K562 (cell line): ENCODE results near the gene INTS1. TPM values are rescaled to one million over a fixed set of nuclear protein-coding genes. Genes with fewer than 3 reads are reported as not detected.
A peak's percentile ranks its signal among the peaks of the same experiment; 100 is the strongest.

Source experiments
- ATAC-seq: fragments of 200-7000 bp; cut with Tn5 transposase; 3 replicates; pipeline ENCODE4 v1.9.1; 2020; ENCODE audit warnings: moderate library complexity
- BruUV-seq: library from RNA; stranded (reverse); fragments of 400-500 nt; replicated peaks from 2 replicates; lab custom pipeline; 2021; lab: Mats Ljungman, UMichigan
- CTCF ChIA-PET: fragments of 300-600 bp; formaldehyde crosslinking; extraction: SDS; loops from one replicate; lab custom pipeline; 2021; ENCODE audit warnings: low intra/inter-chr PET ratio; lab: Yijun Ruan, JAX
- POLR2A ChIA-PET: fragments of 300-600, 350-650 bp; sonication (Branson Sonifier 250); formaldehyde crosslinking; extraction: SDS; loops from one replicate; lab custom pipeline; 2021; ENCODE audit warnings: antibody characterized with exemption, inconsistent platforms; lab: Yijun Ruan, JAX
- DNase-seq, 4 experiments: peaks; one replicate each; pipeline versions ENCODE4 v3.0.0 to v3.0.0-alpha.2; 2011 to 2018; ENCODE audit warnings: low spot score in 3 of 4, mixed read lengths in 3 of 4; ENCODE audit errors: extremely low read depth in 1 of 4
- FAIRE-seq: peaks from 2 replicates; lab custom pipeline; 2011; peaks lifted over from hg19 to GRCh38; lab: Jason Lieb, UNC
- H2AFZ ChIP-seq: 2 replicates; pipeline ENCODE4 v1.6.0; 2011; ENCODE audit warnings: low read depth, low read length, control low read depth, inconsistent platforms
- H3K27ac ChIP-seq: fragments of 200-600 bp; 3 replicates; pipeline ENCODE4 v1.8.0; 2011; ENCODE audit warnings: low read depth, mild to moderate bottlenecking, control low read depth, inconsistent platforms, low read length, moderate library complexity, mixed read lengths; ENCODE audit errors: extremely low read depth
- H3K27me3 ChIP-seq, 2 experiments: fragments of 300-600 bp in 1 of 2; 2 replicates in 1 of 2; 3 replicates in 1 of 2; pipeline versions ENCODE4 v1.6.0 to v1.8.0; 2011; ENCODE audit warnings: inconsistent platforms in 2 of 2, low read length in 2 of 2, mild to moderate bottlenecking in 1 of 2, mixed read lengths in 1 of 2, moderate library complexity in 1 of 2; ENCODE audit not compliant: control insufficient read depth in 2 of 2, insufficient read depth in 2 of 2
- H3K36me3 ChIP-seq: fragments of 300-600 bp; 3 replicates; pipeline ENCODE4 v1.8.0; 2011; ENCODE audit warnings: mild to moderate bottlenecking, low read length, inconsistent platforms; ENCODE audit not compliant: control insufficient read depth, insufficient read depth
- H3K4me1 ChIP-seq, 2 experiments: fragments of 200-600 bp in 1 of 2; replicated peaks in 1 of 2; 2 replicates in 1 of 2; 3 replicates in 1 of 2; pipeline versions ENCODE4 v1.5.1 to v1.8.0; 2011; ENCODE audit warnings: inconsistent platforms in 2 of 2, low read length in 2 of 2, mild to moderate bottlenecking in 1 of 2, mixed read lengths in 1 of 2, moderate library complexity in 1 of 2; ENCODE audit not compliant: control insufficient read depth in 2 of 2, insufficient read depth in 2 of 2
- H3K4me2 ChIP-seq: 2 replicates; pipeline ENCODE4 v1.6.1; 2011; ENCODE audit warnings: low read length, control low read depth, inconsistent platforms, mixed read lengths; ENCODE audit not compliant: insufficient read depth
- H3K4me3 ChIP-seq: fragments of 200-600 bp; sonication (generic), shearing (Covaris generic); 2 replicates; pipeline ENCODE4 v1.5.1; 2016; ENCODE audit warnings: control low read depth, inconsistent platforms
- H3K79me2 ChIP-seq: fragments of 200-600 bp; 3 replicates; pipeline ENCODE4 v1.8.0; 2011; ENCODE audit warnings: low read length, inconsistent platforms; ENCODE audit not compliant: control insufficient read depth, insufficient read depth
- H3K9ac ChIP-seq, 2 experiments: 2 replicates each; pipeline versions ENCODE4 v1.6.0 to v1.6.1; 2011; ENCODE audit warnings: low read depth in 2 of 2, low read length in 2 of 2, control low read depth in 1 of 2, inconsistent platforms in 1 of 2, mild to moderate bottlenecking in 1 of 2, mixed read lengths in 1 of 2; ENCODE audit not compliant: insufficient read depth in 1 of 2
- H3K9me1 ChIP-seq: one replicate; pipeline ENCODE4 v1.6.0; 2011; ENCODE audit warnings: inconsistent platforms, mild to moderate bottlenecking, low read length, moderate library complexity; ENCODE audit not compliant: control insufficient read depth, insufficient read depth
- H3K9me3 ChIP-seq: replicated peaks from 2 replicates; pipeline ENCODE4 v1.5.1; 2011; ENCODE audit warnings: low read depth, low read length, inconsistent platforms; ENCODE audit not compliant: control insufficient read depth, insufficient read depth
- H4K20me1 ChIP-seq: replicated peaks from 2 replicates; pipeline ENCODE4 v1.6.1; 2011; ENCODE audit warnings: low read length, inconsistent platforms, mixed read lengths; ENCODE audit not compliant: control insufficient read depth, insufficient read depth
- ATF3 ChIP-seq, 2 experiments: fragments of 450-650 bp in 1 of 2; sonication (generic) in 1 of 2; formaldehyde crosslinking in 1 of 2; IDR thresholded peaks in 1 of 2; conservative IDR thresholded peaks in 1 of 2; 2 replicates each; pipeline versions ENCODE4 v1.6.1 to v1.8.1; 2016 to 2023; ENCODE audit warnings: mild to moderate bottlenecking in 2 of 2, moderate library complexity in 2 of 2, inconsistent platforms in 1 of 2, missing genetic modification reagents in 1 of 2
- BHLHE40 ChIP-seq: IDR thresholded peaks from 2 replicates; pipeline ENCODE4 v1.6.1; 2011; ENCODE audit warnings: low read length, improper control_type of control experiment
- CTBP1 ChIP-seq: fragments of 450-650 bp; IDR thresholded peaks from 2 replicates; pipeline ENCODE4 v1.6.1; 2016; ENCODE audit warnings: borderline replicate concordance
- FOXK2 ChIP-seq, 2 experiments: fragments of 450-650 bp; IDR thresholded peaks in 1 of 2; conservative IDR thresholded peaks in 1 of 2; 2 replicates each; pipeline ENCODE4 v1.6.1; 2016; ENCODE audit warnings: low read depth in 2 of 2, mild to moderate bottlenecking in 1 of 2
- GATAD2B ChIP-seq: fragments of 450-650 bp; IDR thresholded peaks from 2 replicates; pipeline ENCODE4 v1.6.1; 2017; ENCODE audit warnings: mild to moderate bottlenecking, borderline replicate concordance
- JUND ChIP-seq, 2 experiments: IDR thresholded peaks; 2 replicates in 1 of 2; 3 replicates in 1 of 2; pipeline ENCODE4 v1.6.1; 2011; ENCODE audit warnings: borderline replicate concordance in 2 of 2, low read depth in 2 of 2, low read length in 2 of 2, improper control_type of control experiment in 1 of 2, missing biosample characterization in 1 of 2, missing genetic modification characterization in 1 of 2, missing genetic modification reagents in 1 of 2
- MAZ ChIP-seq, 2 experiments: fragments of 450-650 bp in 1 of 2; sonication (generic) in 1 of 2; formaldehyde crosslinking; IDR thresholded peaks in 1 of 2; conservative IDR thresholded peaks in 1 of 2; 2 replicates each; pipeline versions ENCODE4 v1.4.0 to v1.5.0; 2020; ENCODE audit warnings: mild to moderate bottlenecking in 1 of 2, missing genetic modification reagents in 1 of 2
- MYNN ChIP-seq, 2 experiments: sonication (generic); formaldehyde crosslinking in 1 of 2; IDR thresholded peaks; 2 replicates each; pipeline versions ENCODE4 v1.5.0 to v1.6.1; 2016 to 2020; ENCODE audit warnings: antibody characterized with exemption in 1 of 2, missing genetic modification reagents in 1 of 2
- POLR2G ChIP-seq: fragments of 200-400 bp; formaldehyde crosslinking; IDR thresholded peaks from 2 replicates; pipeline ENCODE4 v1.6.1; 2017; ENCODE audit warnings: low read depth, mild to moderate bottlenecking, antibody characterized with exemption, low read length, moderate library complexity
- SAFB ChIP-seq: fragments of 200-400 bp; formaldehyde crosslinking; IDR thresholded peaks from 2 replicates; pipeline ENCODE4 v1.6.1; 2017; ENCODE audit warnings: low read depth, low read length, borderline replicate concordance
- SMARCC2 ChIP-seq: fragments of 450-650 bp; IDR thresholded peaks from 2 replicates; pipeline ENCODE4 v1.6.1; 2017; ENCODE audit warnings: antibody characterized with exemption, moderate library complexity, mild to moderate bottlenecking, low read depth
- SMARCE1 ChIP-seq: fragments of 450-650 bp; IDR thresholded peaks from 2 replicates; pipeline ENCODE4 v1.7.1; 2016; ENCODE audit warnings: mild to moderate bottlenecking
- TAF15 ChIP-seq: fragments of 200-400 bp; formaldehyde crosslinking; IDR thresholded peaks from 2 replicates; pipeline ENCODE4 v1.6.1; 2017; ENCODE audit warnings: mild to moderate bottlenecking, low read depth, low read length, moderate library complexity
- TAF9B ChIP-seq: fragments of 450-650 bp; IDR thresholded peaks from 2 replicates; pipeline ENCODE4 v1.6.1; 2018; ENCODE audit warnings: mild to moderate bottlenecking; ENCODE audit not compliant: partially characterized antibody
- TCF3 ChIP-seq: sonication (generic); formaldehyde crosslinking; IDR thresholded peaks from 2 replicates; pipeline ENCODE4 v1.4.0; 2020; ENCODE audit warnings: mild to moderate bottlenecking, missing genetic modification reagents
- TEAD2 ChIP-seq: fragments of 450-650 bp; IDR thresholded peaks from 2 replicates; pipeline ENCODE4 v1.6.1; 2016; ENCODE audit warnings: missing genetic modification characterization, control low read depth, missing compliant biosample characterization
- ZNF253 ChIP-seq: fragments of 250-450 bp; sonication (Bioruptor Pico); conservative IDR thresholded peaks from 2 replicates; pipeline ENCODE4 v1.6.1; 2021; ENCODE audit warnings: mild to moderate bottlenecking
- ZNF785 ChIP-seq: fragments of 250-450 bp; sonication (Bioruptor Pico); IDR thresholded peaks from 2 replicates; pipeline ENCODE4 v1.4.0; 2020; ENCODE audit warnings: mild to moderate bottlenecking
- WGBS: fragments of 100-300 bp; shearing (Covaris generic); methylation state at CpG from one replicate; pipeline ENCODE4 v1.1.6; 2016; ENCODE audit warnings: low coverage, mixed read lengths; ENCODE audit not compliant: insufficient coverage; ENCODE audit errors: missing lambda C conversion rate; 5-methylcytosine and 5-hydroxymethylcytosine counted together
- in situ Hi-C: fragments of 300-500 bp; cut with MboI; formaldehyde crosslinking; loops from 4 replicates; pipeline ENCODE4 v1.15.0; 2018; ENCODE audit warnings: inconsistent platforms, mixed read lengths
- intact Hi-C: fragments of 100-400 bp; cut with micrococcal nuclease; formaldehyde crosslinking; loops from 2 replicates; pipeline ENCODE4 v1.14.2; 2022
- polyA plus RNA-seq, 8 experiments: library from polyadenylated mRNA; depleted of rRNA in 4 of 8; stranded (reverse) in 5 of 8; unstranded in 3 of 8; fragments of >200 nt; fragmentation: Nextera tagmentation in 2 of 8; fragmentation: Illumina TruSeq in 1 of 8; extraction: Ambion mirVana in 2 of 8; extraction: Trizol in 1 of 8; gene quantifications; 2 replicates each; pipeline versions ENCODE4 v1.2.1 to v1.2.3, GENCODE V29; 2011 to 2014; ENCODE audit warnings: inconsistent platforms in 1 of 8, missing spikeins in 1 of 8
- total RNA-seq, 7 experiments: library from RNA; depleted of rRNA in 6 of 7; stranded (reverse); fragments of >200 nt in 6 of 7; fragmentation: Illumina TruSeq in 2 of 7; extraction: Trizol in 2 of 7; gene quantifications; 2 replicates each; pipeline versions ENCODE4 v1.2.1 to v1.2.3, GENCODE V29; 2011 to 2021; ENCODE audit warnings: low replicate concordance in 1 of 7

Gene INTS1
- total and polyA plus RNA-seq, 9 of the 15 experiments (the other 6 are each of a cell fraction or from before 2014, with no cell fraction given), result 0.34 to 119 (median 18.5) TPM

GRCh38 chr7:1536743-1537534, 32.8 kb upstream of the INTS1 start:
- H3K9me3 ChIP-seq, result no peaks in the 10 kb centered on the region
- ChIA-PET CTCF (interaction anchor here (1.7 kb wide), 1 partner anchor 34 kb away, joined by 4 read pairs; the partner anchor contains the start of gene INTS1), POLR2A (interaction anchor here (0.7 to 1.4 kb wide), 2 partner anchors 12 kb away, joined by 3 to 6 read pairs; no protein-coding TSS in a partner anchor)
- no TSS peak for BruUV-seq
- FAIRE-seq, result peak; percentile 81
- H3K4me3 ChIP-seq, result no peak overlapping the region
- peaks cover 38 to 87% of the 10 kb centered on the region in 2 experiments for H3K4me1 ChIP-seq
- H3K27ac ChIP-seq, result peak overlapping the region; percentile 25; the same call in 2 of the 3 replicates
- H3K9me1 ChIP-seq, result peaks cover 14% of the 10 kb centered on the region
- 47% methylated on average over 26 of the region's 52 CpGs for WGBS
- in situ Hi-C loops (no loop called here), intact Hi-C loops (no loop called here)
- peak overlapping the region in 1 of 2 experiments; percentile 73; a peak in 2 of 4 replicates for H3K9ac ChIP-seq
- peak overlapping the region; percentile 45 for H3K4me2 ChIP-seq
- DNase-seq, result peak; percentile 69 to 75 (median 72)
- peaks cover 49% of the 10 kb centered on the region; the same call in 2 of the 3 replicates for H3K36me3 ChIP-seq
- no peak overlapping the region for H2AFZ ChIP-seq
- H3K27me3 ChIP-seq, result no peaks in the 10 kb centered on the region
- peaks cover 48% of the 10 kb centered on the region for H4K20me1 ChIP-seq
- H3K79me2 ChIP-seq, result peaks cover 62% of the 10 kb centered on the region
- peak; percentile 67 for ATAC-seq
- TF ChIP-seq SMARCE1, result peak; percentile 86
- 0 out of 2 replicates have a peak, but pooled peaks have one; percentile 28 for TF ChIP-seq SMARCC2
- peak; percentile 96 for TF ChIP-seq ATF3 (IDR thresholded peaks at IDR 0.05)
- peak; percentile 95 for TF ChIP-seq ATF3 (CRISPR knock-in tag; conservative IDR thresholded peaks at IDR 0.05)
- no peak for TF ChIP-seq ZNF785 (CRISPR knock-in tag)
- TF ChIP-seq BHLHE40, result peak; percentile 42
- 0 out of 2 replicates have a peak, but pooled peaks have one; percentile 6 for TF ChIP-seq TCF3 (CRISPR knock-in tag)
- TF ChIP-seq GATAD2B, result peak; percentile 22; the same call in 1 of the 2 replicates
- TF ChIP-seq TEAD2 (tag), result peak; percentile 77; the same call in 1 of the 2 replicates
- TF ChIP-seq SAFB, result 0 out of 2 replicates have a peak, but pooled peaks have one; percentile 44
- 0 out of 4 replicates have a peak, but pooled peaks of 1 of the 2 experiments have one; percentile 20 for TF ChIP-seq MAZ (CRISPR knock-in tag; conservative IDR thresholded peaks at IDR 0.05 in 1 of 2, IDR thresholded peaks at IDR 0.05 in 1 of 2)
- TF ChIP-seq ZNF253 (CRISPR knock-in tag), result no peak
- TF ChIP-seq JUND (IDR thresholded peaks at IDR 0.05; ENCODE audit: borderline replicate concordance, low read depth, low read length), result peak; percentile 97
- peak; percentile 94; the same call in 2 of the 3 replicates for TF ChIP-seq JUND (tag; IDR thresholded peaks at IDR 0.05; ENCODE audit: borderline replicate concordance, low read depth, low read length)
- TF ChIP-seq TAF15, result no peak
- TF ChIP-seq TAF9B, result peak; percentile 44
- TF ChIP-seq CTBP1, result peak; percentile 51; the same call in 1 of the 2 replicates
- peak; percentile 65 to 67; a peak in 3 of 4 replicates for TF ChIP-seq FOXK2 (conservative IDR thresholded peaks at IDR 0.05 in 1 of 2, IDR thresholded peaks at IDR 0.05 in 1 of 2; ENCODE audit: low read depth in 2 of 2)
- TF ChIP-seq MYNN (IDR thresholded peaks at IDR 0.05), result 0 out of 2 replicates have a peak, but pooled peaks have one; percentile 18
- TF ChIP-seq MYNN (CRISPR knock-in tag; IDR thresholded peaks at IDR 0.05), result no peak
- 0 out of 2 replicates have a peak, but pooled peaks have one; percentile 48 for TF ChIP-seq POLR2G
